ENCODE results near the gene KLHL13.

DNA sequence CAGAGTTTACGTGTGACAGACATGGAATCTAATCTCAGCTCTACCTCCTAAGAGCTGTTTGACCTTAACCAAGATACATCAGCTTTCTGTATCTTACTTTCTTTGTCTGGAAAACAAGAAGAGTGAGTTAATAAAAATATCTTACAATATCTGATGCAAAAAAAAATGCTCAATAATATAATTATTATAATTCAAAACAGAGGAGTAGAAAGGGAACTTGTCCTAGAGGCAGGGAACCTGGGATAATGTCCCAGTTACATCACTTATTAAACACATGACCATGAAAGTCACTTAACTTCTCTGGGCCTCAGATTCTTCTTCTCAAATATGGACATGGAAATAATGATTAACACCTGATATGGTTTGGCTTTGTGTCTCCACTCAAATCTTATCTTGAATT, 256.1 kb downstream of the KLHL13 start:
- TF ChIP-seq, protein P1, sequence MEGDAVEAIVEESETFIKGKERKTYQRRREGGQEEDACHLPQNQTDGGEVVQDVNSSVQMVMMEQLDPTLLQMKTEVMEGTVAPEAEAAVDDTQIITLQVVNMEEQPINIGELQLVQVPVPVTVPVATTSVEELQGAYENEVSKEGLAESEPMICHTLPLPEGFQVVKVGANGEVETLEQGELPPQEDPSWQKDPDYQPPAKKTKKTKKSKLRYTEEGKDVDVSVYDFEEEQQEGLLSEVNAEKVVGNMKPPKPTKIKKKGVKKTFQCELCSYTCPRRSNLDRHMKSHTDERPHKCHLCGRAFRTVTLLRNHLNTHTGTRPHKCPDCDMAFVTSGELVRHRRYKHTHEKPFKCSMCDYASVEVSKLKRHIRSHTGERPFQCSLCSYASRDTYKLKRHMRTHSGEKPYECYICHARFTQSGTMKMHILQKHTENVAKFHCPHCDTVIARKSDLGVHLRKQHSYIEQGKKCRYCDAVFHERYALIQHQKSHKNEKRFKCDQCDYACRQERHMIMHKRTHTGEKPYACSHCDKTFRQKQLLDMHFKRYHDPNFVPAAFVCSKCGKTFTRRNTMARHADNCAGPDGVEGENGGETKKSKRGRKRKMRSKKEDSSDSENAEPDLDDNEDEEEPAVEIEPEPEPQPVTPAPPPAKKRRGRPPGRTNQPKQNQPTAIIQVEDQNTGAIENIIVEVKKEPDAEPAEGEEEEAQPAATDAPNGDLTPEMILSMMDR (IDR thresholded peaks at IDR 0.05): no peak
- TF ChIP-seq POLR2A (IDR thresholded peaks at IDR 0.05): no peak
- no peak for TF ChIP-seq POLR2AphosphoS5 (IDR thresholded peaks at IDR 0.05)

Measured in breast epithelium (tissue), 3 donors.